CD4-positive, alpha-beta T cell treated with Interleukin-1 beta for 1 hour (primary cell): ENCODE measurements around the gene STAP2.

Experiments
- DNase-seq, 2 donors: peaks; one replicate each; pipeline ENCODE4 v3.0.0-alpha.2; 2020 to 2022

Gene STAP2

DNA sequence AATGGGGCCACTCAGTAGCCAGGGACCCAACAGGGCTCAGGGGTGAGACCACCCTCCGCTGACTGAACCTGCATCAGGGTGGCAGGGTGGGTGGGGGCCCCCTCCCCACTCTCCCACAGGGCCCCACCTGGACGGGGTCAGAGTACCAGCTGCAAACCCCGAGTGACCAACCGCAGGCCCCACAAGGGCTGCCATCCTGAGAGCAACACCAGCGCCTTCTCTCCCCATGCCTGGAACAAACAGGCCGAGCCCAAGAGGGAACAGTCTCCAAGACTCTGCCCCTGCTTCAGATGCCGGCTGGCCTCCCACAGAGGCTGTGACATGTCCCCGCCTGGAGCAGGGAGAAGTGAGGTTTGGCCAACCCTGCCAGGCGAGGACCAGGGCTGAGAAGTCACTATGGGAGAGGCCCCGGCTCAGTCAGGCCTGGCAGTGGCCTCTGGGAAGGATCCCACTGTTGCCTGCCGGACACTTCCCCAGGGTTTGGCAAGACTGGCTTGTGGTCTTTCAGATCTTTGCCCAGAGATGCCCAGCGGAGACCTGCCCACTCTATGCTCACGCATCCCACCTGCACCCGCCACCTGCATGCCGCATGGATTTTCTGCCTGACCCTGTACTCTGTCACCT is 31.9 kb upstream of the STAP2 start:
- DNase-seq, result no peak

DNA sequence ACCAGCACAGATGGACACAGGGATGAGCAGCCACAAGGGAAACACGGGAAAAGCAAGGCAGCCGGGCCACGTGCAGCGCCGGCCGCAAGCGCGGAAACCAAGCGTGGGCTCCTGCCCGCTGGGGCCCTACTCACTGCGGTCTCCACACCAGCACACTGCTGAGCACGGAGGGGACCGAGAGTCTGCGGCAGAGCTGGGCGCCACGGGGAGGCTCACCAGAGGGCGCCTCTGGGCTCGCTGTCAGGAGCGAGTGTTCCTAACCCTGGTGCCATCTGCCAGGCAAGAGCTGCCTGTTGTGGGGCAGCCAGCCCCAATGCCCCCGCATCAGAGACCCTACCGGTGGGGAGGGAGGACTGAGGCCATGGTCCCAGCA is 31.2 kb upstream of the STAP2 start:
- DNase-seq, result peak; percentile 77 to 79

GRCh38 chr19:4369109-4369887 is 30.7 kb upstream of the STAP2 start:
- peak; percentile 78 to 85 for DNase-seq

DNA sequence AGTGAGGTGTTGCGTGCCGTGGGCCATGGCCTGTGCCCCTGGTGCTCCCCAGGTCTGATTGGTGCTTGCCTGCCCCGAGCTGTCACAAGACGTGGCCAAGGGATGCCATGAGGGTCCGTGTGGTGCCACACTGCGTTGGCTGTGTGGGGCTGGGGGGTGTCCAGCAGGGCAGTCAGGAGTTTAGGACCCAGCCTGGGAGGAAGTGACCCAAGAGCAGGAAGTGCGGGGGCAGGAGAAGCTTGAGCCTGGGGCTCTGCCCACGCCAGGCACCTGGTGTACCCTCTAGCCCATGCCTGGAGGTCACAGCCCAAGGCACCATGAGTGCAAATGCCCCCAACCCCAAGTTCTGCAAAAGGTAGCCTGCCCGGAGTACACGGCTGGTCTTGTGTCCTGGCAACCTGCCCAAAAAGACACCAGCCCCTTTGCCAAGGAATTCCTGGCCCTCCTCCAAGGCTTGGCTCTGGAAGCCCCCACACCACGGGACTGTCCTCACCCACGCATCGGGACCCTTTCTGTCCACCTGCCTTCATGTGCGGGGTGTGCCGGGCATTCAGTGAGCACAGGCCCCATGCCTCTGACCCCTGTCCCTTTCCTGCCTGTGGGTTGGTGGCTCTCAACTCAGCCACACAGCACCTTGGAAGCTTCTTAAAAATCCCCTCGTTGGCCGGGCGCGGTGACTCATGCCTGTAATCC is 29.6 kb upstream of the STAP2 start:
- no peak for DNase-seq

DNA sequence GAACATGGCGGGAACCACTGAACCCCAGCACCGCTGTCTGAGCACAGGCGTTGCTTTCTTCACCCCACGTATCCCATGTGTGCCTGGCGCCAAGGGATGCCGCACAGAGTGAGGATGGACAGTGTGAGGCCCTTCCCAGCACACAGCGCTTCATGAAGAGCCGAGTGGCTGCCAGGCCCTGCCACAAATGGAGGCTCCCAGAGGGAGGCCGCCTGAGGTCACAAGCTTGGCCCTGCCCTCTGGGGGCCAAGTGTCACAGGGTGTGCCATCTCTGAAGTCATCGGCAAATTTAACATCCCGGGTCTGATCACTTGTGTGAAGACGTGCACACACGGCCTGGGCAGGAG is 29.1 kb upstream of the STAP2 start:
- peak in 1 of 2 donors; percentile 19 for DNase-seq

GRCh38 chr19:4367336-4367723 is 28.7 kb upstream of the STAP2 start:
- DNase-seq, result no peak

DNA sequence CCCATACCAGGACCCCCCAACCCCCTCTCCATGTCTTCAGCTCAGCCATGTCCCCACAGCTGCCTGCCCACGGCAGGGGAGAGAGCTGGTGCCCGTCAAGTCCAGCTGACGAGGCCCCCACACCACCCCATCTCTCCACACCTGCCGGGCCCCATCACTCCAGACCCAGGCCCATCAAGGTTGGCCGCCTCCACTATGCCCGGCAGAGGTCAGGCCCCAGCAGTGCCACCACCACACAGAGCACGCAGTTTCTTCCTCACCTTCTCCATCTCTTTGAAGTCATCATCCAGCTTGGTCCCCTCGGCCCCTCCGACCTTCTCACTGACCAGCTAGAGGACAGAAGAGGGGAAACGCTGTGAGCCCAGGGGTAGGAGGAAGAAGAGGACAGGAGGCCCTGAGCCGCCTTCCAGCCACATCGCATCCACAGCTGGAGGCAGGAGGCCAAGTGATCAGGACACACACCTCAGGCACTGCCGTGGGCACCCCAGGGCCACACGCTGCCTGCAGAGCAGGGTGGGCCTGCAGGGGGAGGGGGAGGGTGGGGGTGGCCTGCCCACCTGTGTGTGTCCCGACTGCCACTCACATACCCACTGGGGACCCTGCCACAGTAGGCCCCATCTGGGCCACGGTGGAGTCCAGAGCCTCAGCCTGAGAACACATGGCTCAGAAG is 28.2 kb upstream of the STAP2 start:
- no peak for DNase-seq

DNA sequence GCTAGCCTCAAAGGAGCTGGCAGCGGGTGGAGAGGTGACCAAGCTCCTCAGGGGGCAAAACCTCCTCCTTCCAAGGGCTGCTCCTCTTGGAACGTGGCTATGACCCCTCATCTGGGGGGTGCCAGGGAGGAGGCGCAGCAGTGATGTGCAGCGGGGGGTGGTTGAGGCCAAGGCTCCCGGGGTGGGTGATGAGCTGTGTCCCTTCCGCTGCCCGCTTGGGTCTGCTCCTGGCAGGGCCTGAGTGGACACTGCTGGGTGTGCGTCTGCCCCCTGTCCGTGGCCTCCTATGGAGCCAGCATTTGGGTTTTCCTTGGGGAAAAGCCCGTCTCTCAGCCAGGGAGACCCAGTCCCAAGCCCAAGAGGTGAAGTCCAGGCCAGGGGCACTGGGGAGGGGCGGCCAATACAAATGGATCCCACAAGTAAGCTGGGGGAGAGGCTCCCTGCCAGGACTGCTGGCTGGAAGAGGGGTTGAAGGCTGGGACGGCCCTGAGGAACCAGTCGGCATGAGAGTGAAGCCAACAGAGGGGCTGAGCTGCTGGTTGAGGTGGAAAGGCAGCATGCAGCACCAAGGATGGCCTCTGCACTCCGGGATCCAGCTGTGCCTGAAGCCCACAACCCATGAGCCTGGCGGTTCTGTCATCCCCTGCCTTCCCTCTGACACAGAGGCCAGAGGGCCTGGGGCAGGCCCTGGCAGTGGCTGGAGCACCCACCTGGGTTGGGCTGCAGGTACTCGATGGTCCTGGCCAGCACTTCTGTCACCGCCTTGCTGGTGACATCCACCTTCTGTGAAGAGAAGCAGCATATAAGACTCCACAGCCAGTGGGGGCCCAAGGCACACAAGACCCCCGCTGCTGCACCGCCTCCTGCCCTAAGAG is 27.4 kb upstream of the STAP2 start:
- no peak for DNase-seq

DNA sequence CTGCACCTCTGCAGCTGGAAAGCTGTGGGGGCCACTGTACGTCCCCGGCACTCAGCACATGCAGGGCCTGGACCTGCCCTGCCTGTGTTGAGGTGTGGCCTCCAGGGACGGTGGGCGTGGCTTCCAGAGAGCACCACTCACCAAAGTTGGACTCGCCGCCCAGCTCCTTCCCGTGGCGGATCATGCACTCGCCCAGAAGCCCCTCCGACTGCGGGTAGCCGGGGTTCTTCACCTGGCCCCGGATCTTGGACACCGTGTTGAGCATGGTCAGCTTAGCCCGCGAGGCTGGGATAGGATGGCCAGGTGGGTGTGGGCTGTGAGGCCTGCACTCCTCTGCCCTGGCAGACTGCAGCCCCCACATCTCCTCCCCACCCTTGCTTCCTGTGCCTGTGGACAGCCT is 26.7 kb upstream of the STAP2 start:
- DNase-seq, result no peak

DNA sequence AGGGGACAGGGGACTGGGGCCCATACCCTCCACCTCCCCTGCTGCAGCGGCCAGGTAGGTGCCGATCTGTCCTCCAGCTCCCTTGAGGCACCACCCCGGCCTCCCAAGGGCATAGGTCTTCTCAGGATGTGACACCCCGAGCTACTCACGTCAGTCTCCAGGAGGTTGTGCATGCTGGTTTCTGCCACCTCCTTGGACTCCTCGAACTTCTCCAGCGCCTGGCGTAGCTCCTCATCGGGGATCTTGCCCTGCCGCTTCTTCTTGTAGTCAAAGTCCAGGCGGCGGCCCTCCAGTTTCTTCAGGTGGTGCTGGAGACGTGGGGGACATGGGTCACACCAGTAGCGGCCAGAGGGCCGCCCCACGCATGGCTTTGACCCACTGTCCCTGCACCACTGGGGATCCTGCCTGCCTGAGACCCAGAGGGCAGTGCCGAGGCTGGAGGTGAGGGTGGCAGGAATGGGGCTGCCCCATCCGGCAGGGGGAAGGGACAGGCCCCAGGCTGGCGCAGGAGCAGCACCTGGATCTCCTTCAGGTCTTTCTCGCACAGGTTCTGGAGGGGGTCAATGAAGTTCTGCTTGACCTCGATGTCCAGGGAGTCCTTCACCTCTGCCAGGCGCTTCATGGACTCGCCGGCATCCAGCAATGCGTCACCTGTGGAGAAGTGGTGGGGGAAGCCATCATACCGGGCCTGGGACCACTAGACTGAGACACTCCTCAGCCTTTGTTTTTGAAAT is 25.1 kb upstream of the STAP2 start:
- DNase-seq, result no peak

DNA sequence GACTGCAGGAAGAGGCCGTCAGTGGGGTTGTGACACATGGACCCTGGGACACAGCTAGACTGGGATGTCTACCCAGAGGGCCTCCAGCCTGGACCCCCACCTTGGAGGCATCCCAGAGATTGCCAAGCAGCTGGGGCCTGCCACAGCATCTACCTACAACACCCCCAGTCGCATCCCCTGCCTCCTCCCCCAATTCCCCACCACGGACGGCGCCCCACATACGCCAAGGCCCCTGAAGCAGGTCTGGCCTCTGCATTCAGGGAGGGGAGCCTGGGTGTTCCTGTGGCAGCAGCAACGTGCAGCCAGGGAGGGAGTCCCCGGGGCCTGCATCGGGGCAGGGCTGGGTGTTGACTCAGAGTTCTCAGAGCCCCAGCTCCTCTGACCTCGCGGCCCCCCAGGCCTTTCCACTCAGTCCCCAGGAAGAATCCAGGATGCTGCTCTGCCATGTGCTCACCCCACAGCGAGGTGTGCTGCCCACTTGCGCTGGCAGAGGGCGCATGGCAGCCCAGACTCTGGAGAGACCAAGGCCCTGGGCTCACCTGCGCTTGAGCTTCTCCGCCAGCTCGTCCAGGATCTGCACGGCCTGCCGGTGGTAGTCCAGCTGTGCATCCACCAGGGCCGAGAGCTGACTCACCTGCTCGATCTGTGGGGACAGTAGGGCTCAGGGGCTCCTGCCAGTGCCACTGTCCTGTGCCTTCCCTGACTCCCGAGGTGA is 24.4 kb upstream of the STAP2 start:
- DNase-seq, result peak in 1 of 2 donors; percentile 17

DNA sequence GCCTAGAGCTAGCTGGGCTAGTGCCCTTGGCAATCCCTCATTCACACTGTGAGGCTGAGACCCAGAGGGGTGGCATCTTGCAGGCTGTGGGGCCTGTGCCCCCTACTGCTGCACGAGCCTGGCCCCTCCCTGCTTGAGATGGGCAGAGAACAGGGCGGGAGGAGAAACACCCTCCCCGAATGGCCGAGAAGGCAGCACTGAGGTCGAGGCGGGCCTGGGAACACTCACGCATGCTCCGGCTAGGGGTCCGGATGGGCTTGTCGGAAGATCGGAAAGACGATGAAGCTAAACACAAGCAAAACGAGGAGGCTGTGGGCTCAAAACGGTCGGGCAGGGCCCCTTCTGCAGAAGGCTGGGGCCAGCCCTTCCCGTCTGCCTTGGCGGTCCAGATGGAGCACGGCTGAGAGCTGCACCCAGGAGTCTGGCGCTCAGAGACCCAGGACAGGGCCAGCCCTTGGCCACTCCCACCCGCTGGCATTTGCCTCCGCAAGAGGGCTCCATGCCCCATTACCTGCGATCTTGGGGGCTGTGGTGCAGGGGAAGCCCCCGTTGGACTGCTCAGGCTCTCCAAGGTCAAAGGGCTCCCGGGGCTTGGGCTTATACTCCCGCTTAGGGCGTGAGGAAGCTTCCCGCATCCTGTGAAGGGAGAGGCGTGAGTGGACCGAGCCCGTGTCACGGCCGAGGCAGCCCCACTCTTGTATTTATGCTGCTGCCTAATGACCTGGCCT is 23.6 kb upstream of the STAP2 start:
- no peak for DNase-seq

- DNase-seq, result no peak
These were observed 22.8 kb upstream of the STAP2 start for GRCh38 chr19:4361152-4362046.

GRCh38 chr19:4360641-4361151 is 22.1 kb upstream of the STAP2 start:
- no peak for DNase-seq

GRCh38 chr19:4360081-4360569 is 21.5 kb upstream of the STAP2 start:
- no peak for DNase-seq

- DNase-seq, result no peak
These were observed 21.0 kb upstream of the STAP2 start for GRCh38 chr19:4359627-4360000.

GRCh38 chr19:4358709-4359626 is 20.3 kb upstream of the STAP2 start:
- no peak for DNase-seq

GRCh38 chr19:4357921-4358326 is 19.3 kb upstream of the STAP2 start:
- DNase-seq, result no peak
